ENCODE data around the gene MEGF6. TPM values are rescaled to one million over a fixed set of nuclear protein-coding genes. Genes with fewer than 3 reads are reported as not detected.

The MEGF6 gene
- total and polyA plus RNA-seq, 2 donors (not counting 3 experiments of a cell fraction or from before 2014, with no cell fraction given): 22.5 to 63.7 TPM

- Histone ChIP-seq H3K4me2 (ENCODE audit: insufficient read depth, low read length) (no peak overlapping the region), H3K4me1 (ENCODE audit: control insufficient read depth, extremely low read depth, insufficient read depth, low read length) (no peaks in the 10 kb centered on the region), H3K9ac (replicated peaks; ENCODE audit: extremely low read depth, insufficient read depth, low read length) (no peak overlapping the region), H2AFZ (ENCODE audit: low read depth, low read length) (no peak overlapping the region), H3K4me3 (replicated peaks in 1 of 3; ENCODE audit: insufficient read depth in 1 of 3, low read depth in 1 of 3, low read length in 3 of 3) (no peak overlapping the region), H3K36me3 (ENCODE audit: control insufficient read depth in 2 of 2, extremely low read depth in 1 of 2, insufficient read depth in 2 of 2, low read length in 2 of 2) (no peaks in the 10 kb centered on the region), H4K20me1 (replicated peaks; ENCODE audit: control insufficient read depth, extremely low read depth, insufficient read depth, low read length) (no peaks in the 10 kb centered on the region), H3K79me2 (ENCODE audit: control insufficient read depth, insufficient read depth, low read length) (no peaks in the 10 kb centered on the region), H3K9me1 (replicated peaks; ENCODE audit: control insufficient read depth, extremely low read depth, insufficient read depth, low read length) (no peaks in the 10 kb centered on the region), H3K27ac (ENCODE audit: insufficient read depth, low read depth, low read length) (no peak overlapping the region), H3K9me3 (replicated peaks; ENCODE audit: control insufficient read depth, insufficient read depth, low read length) (no peaks in the 10 kb centered on the region), H3K27me3 (ENCODE audit: control insufficient read depth in 2 of 2, insufficient read depth in 2 of 2, low read length in 2 of 2) (no peaks in the 10 kb centered on the region)
- intact Hi-C loops (cut with micrococcal nuclease) (no loop called here), dilution Hi-C loops (cut with MboI; ENCODE audit: extremely low pct_ligation_motif_present, low sequenced_read_pairs) (no loop called here)
- ChIA-PET POLR2A (no interaction called here), CTCF (interaction anchor here (1.1 to 2.4 kb wide), 2 partner anchors 15 to 145 kb away, joined by 3 to 5 read pairs; no protein-coding TSS in a partner anchor)
- no peak for TF ChIP-seq JUN (IDR thresholded peaks at IDR 0.05; ENCODE audit: borderline replicate concordance, insufficient read depth, insufficient read length, low read depth)
- no peak for TF ChIP-seq POLR2A (IDR thresholded peaks at IDR 0.05; ENCODE audit: low read depth, low read length)
- no peak for TF ChIP-seq POLR2AphosphoS5 (IDR thresholded peaks at IDR 0.05; ENCODE audit: insufficient read depth, low read depth, low read length)
- TF ChIP-seq GATA2 (IDR thresholded peaks at IDR 0.05; ENCODE audit: insufficient read depth, insufficient read length, low read depth, low read length): no peak
- no peak for TF ChIP-seq FOS (IDR thresholded peaks at IDR 0.05; ENCODE audit: borderline replicate concordance, insufficient read depth, low read length)
- no peak for TF ChIP-seq CTCF (IDR thresholded peaks at IDR 0.05; ENCODE audit: extremely low read depth in 1 of 2, insufficient read depth in 1 of 2, low read depth in 1 of 2, low read length in 2 of 2)
- no peak for TF ChIP-seq MAX (IDR thresholded peaks at IDR 0.05; ENCODE audit: insufficient read depth, insufficient read length)
- no peak for TF ChIP-seq EZH2 (IDR thresholded peaks at IDR 0.05; ENCODE audit: borderline replicate concordance, low read depth, low read length, severe bottlenecking)
- TF ChIP-seq MYC (IDR thresholded peaks at IDR 0.05; ENCODE audit: low read depth, low read length): no peak
- DNase-seq (ENCODE audit: low read depth, low spot score): no peak
- FAIRE-seq: no peak
- BruUV-seq (replicated peaks): no TSS peak
Measured at GRCh38 chr1:3579626-3580025, 31.7 kb downstream of the MEGF6 start.

Data from endothelial cell of umbilical vein (primary cell).